ENCODE results near the gene HCFC1R1.

Gene HCFC1R1

DNA sequence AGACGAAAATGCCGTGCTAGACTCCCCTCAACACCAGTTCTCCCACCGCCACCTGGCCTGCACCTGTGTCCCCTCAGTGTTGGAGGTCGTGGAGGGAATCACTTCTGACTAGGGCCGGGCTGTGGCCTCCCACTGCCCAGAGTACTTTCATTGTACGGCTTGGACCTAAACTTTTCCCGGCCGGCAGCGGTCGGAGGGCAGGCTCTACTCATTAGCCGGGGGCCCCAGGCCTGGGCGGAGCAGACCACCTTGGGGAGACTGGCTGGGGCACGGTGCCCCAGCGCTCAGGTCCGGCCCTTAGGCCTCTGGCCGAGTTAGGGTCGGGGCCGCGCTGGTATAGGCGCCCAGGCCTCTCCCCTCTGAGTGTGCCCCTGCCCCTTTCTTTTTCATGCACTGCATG, 6.4 kb downstream of the HCFC1R1 start:
- no peak for FAIRE-seq

DNA sequence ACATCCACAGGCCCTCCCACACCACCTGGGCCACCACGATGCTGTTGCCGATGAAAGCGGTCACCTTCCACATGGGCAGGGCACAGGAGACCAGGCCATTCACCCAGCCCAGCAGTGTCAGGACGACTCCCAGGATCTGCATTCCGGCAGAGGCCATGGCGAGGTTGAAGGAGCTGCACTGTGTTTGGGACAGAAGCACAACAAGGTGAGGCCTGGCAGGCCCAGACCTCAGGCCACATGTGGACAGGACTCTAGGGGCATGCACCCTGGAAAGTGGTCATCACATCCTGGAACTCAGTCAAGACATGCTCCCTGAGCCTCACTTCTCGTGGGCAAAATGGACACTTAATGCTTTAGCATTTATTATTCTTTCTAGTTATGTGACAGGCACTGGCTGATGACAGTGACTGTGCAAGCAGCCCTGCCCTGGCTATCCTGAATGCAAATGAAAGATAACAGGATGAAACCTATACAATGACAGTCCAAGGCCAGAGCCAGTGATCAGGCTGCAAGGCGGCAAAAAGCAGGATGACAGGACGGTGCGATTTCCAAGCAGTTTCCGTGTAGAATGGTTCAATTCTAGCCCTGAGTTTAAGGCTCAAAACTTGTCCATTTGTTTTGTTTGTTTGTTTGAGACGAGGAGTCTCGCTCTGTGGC, 7.7 kb downstream of the HCFC1R1 start:
- no peak for FAIRE-seq

DNA sequence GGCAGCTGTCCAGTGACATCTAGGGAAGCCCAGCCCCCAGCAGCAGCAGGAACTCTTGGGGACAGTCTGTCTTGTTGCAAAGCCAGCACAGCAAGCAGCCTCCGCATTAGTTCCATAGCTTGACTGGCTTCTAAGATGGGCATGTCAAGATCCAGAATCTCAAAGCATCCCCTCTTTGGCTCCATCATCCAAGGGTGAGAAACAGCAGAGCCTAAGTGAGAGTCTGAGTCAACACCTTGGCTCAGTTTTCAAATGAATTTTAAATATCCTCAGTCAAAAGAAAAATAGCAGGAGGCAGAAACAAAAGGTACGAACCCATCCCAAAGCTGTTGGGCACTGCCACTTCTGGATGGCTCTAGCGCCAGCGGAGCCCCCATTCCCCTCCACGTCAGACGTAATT, 8.8 kb downstream of the HCFC1R1 start:
- no peak for FAIRE-seq

GRCh38 chr16:3013998-3014690, 9.6 kb downstream of the HCFC1R1 start:
- no peak for FAIRE-seq

DNA sequence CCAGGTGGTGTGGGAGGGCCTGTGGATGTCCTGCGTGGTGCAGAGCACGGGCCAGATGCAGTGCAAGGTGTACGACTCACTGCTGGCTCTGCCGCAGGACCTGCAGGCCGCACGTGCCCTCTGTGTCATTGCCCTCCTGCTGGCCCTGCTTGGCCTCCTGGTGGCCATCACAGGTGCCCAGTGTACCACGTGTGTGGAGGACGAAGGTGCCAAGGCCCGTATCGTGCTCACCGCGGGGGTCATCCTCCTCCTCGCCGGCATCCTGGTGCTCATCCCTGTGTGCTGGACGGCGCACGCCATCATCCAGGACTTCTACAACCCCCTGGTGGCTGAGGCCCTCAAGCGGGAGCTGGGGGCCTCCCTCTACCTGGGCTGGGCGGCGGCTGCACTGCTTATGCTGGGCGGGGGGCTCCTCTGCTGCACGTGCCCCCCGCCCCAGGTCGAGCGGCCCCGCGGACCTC, 10.2 kb downstream of the HCFC1R1 start:
- no peak for FAIRE-seq

DNA sequence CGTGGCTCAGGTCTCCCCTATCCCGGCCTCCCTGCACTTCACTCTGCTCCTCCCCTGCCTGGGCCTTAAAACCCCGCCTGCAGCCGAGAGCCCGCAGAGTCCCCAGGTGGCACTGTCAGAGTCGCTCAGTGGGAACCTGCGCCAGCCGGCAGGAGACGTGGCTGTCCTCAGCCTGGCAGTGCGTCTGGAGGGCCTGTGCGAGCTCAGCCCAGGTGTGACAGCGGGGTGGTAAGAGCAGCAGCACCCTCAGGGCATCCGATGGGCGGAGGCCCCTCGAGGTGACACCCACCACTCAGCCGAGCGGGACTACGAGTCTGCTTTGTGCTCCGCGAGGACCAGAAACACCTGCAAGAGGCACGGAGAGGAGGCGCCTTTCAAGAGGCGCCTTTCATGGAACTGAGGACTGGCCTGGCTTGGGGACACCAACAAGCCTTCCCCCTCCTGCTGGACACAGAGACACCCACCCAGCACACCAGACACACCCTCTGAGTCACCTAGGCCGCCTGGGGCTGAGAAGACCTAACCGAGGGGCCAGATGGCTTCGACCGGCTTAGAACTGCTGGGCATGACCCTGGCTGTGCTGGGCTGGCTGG, 10.8 kb downstream of the HCFC1R1 start, which contains the start of gene CLDN9:
Gene CLDN9 (plus strand): TSS at position 96 of the 593 bp plus-strand sequence. CDS start 440 bp downstream, at position 536.
- no peak for FAIRE-seq

DNA sequence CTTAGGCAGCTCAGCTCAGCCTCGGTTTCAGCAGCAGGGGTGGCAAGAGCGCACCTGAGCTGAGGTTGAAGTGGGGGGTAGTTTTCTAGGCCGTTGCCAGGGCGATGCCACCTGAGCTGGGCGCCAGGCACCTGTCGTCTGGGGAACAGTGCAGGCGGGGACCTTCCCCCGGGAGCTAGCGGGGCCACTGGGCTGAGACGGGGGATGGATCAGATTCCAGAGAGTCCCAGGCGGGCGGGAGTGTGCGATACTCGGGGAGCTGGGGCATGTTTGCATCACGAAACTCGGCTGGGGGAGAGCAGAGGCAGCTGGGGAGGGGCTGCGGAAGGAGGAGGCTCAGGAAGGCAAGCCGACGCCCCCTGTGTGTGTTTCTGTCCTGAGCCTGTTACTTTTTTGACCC, 11.5 kb downstream of the HCFC1R1 start:
- FAIRE-seq, result no peak

DNA sequence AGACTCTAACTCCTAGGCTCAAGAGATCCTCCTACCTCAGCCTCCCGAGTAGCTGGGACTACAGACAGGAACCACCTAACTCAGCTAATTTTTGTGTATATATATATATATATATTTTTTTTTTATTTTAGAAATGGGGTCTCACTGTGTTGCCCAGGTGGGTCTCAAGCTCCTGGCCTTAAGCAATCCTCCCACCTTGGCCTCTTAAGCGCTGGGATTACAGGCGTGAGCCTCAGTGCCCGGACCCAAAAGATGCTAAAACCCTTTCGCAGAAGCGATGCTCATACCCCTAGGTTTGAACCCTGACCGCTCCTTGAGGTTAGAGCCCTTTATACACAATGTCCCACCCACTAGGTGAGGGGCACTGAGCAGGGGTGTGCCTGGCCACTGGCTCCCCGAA, 13.2 kb downstream of the HCFC1R1 start:
- FAIRE-seq, result no peak

GRCh38 chr16:3009568-3010390, 14.0 kb downstream of the HCFC1R1 start:
- no peak for FAIRE-seq

DNA sequence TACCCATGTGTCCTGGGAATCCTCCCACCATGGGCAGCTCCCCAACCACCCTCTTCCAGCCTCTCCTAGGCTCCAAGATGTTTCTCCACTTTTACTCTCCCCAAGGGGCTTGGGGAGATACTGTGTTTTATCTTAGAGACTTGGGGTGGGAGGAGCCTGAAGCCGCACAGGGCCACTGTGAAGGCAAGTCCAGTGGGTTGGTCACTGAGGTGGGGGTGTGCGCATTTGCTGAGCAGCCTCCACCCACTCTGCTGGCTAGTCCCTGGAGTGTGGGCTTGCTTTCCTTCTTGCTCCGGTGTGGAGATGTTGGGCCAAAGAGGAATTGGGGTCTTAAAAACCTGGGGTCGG, 15.1 kb downstream of the HCFC1R1 start:
- no peak for FAIRE-seq

DNA sequence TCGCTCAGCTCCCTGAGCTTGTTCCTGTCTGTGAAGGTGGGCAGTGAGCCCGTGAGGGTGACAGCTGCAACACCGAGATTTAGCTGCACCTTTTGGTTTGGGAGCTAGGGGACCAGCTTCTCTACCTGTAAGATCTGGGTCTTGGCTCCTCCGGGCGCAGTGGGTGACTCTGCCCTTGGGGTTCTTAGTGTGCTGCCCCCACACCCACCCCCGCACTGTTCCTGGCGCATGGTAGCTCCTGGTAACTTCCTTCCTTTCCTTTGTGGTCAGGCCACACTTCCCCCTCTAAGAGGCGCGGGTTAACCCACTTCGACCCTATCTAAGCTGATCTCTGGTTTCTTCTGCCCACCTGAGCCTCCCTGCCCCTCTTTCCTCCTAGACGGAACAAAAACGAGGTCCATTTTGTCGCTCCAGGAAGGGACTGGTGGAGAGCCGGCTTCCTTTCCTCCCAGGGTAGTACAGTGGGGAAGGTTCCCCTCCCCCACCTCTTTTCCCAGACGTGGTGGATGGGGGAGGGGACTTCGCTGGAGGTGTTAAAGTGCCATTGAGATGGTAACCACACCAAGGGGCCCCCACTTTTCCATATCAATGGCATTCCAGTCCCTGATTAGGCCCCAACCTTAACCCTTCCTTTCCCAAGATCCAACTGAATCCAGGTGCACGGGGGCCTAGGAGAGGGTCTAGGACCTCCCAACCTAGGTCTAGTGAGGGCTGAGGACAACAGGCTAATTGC, 15.6 kb downstream of the HCFC1R1 start:
- FAIRE-seq, result no peak

- FAIRE-seq, result no peak
Observed at GRCh38 chr16:3007059-3007956, 16.4 kb downstream of the HCFC1R1 start.

- no peak for FAIRE-seq
Observed at GRCh38 chr16:3004781-3005284, 18.9 kb downstream of the HCFC1R1 start.

DNA sequence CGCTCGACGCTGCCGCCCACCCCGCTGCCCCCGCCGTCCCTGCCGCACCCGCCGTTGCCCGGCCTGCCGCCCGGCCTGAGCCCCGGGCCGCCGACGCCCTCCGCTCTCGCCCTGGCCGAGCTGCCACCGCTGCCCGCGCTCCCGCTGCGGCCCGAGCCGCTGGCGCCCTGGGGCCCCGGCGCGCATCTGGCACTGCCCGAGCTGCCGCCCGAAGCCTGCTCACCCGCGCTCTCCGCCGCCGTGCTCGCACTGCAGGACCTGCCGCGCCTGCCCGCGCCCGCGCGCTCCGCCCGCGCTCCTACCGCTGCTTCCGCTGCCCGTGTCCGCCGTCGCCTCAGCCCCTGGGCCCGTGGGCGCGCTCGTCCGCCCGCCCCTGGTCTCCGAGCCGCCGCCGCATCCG, 19.4 kb downstream of the HCFC1R1 start:
- no peak for FAIRE-seq

- FAIRE-seq, result peak; percentile 86
Observed at GRCh38 chr16:3003582-3004270, 20.0 kb downstream of the HCFC1R1 start.

DNA sequence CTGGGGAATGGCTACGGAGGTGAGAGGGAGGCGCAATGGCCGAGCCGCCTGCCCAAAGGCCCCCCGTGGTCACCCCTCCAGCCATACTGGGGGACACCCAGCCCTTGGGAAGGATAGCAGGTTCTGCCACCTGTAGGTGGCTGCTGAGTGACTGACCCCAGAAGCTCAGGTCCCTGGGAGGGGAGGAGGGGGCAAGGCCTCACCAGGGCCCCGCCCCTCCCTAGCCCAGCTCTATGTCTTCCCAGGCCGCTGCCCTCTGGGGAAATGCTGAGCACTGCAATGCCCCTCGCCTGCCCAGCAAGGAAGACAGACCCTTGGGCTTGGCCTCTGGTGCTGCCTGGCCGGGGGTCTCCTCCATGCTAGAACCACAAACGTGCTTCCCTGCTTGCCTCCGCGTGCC, 22.4 kb downstream of the HCFC1R1 start:
- FAIRE-seq, result no peak

GRCh38 chr16:3000540-3000939, 23.2 kb downstream of the HCFC1R1 start:
- FAIRE-seq, result no peak

DNA sequence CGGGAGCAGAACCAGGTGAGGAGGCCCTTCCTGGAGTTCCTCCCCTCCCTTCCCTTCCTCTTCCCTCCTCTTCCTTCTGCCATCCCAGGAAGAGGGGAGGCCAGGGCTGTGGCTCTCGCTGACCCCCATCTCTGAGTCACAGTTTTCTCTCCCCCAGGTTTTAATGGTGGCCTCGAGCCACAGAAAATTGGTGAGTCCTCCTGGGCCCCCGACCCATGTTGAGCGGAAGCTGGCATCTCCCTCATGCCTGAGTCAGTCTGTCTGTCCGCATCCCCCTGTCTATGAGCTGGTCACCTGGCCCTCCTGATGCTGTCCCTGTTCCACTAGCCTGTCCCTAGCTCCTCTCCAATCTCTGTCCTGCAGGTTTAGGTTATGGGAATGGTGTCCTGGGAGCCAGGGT, 23.8 kb downstream of the HCFC1R1 start:
- FAIRE-seq, result no peak

DNA sequence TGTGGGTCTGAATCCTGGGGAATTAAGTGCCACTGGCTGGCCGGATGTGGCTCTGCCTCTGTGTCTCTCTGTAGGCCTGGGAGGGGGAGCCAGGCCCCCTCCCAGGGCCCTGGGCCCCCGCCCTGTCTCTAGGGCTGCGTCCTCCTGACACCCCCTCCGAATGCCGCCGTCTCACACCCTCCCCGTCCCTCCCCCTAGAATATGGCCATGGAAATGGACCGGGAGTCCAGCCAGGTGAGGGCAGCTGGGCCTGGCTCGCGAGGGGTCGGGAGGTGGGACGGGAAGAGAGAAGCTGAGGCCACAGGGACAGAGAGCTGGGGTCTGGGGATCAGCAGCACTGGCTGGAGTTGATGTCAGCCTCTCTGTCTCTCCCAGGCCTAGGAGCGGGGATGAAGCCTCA, 27.4 kb downstream of the HCFC1R1 start:
- no peak for FAIRE-seq

DNA sequence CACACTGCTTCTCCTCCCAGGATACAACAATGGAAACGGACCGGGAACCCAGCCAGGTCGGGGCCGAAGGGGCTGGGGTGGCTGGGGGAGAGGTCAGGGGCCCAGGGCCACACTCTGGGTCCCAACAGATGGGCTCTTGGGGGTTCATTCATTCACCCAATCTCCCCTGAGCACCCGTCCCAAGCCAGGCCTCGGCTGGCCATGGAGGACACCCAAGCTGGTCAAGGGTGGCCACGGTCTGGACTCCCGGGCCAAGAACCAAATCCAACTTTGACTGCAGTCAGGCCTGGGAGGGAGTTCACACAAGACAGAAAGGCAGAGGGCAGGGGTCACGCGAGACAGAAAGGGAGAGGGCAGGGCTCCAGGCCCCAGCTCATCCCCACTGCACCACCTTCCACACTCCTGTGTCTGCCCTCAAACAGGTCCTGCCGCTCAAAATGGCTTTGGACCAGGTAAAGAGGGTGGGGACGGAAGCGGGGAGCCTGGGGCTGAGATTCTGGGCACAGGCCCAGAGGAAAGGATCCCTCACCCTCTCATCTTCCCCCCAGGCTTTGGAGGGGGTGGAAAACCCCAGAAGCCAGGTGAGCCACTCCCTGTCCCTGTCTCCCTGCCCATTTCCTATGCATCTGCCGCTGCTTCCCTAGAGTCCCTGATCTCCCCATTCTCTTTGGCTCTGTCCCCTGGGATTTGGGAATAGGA, 31.2 kb downstream of the HCFC1R1 start:
- no peak for FAIRE-seq
